HTR-8/SVneo (cell line): ENCODE measurements around the gene PDLIM1.

Source experiments
- DNase-seq: peaks from one replicate; pipeline ENCODE4 v3.0.0; 2011; ENCODE audit warnings: low spot score, mixed read lengths; ENCODE audit not compliant: insufficient read length
- FAIRE-seq: peaks from 2 replicates; lab custom pipeline; 2011; peaks lifted over from hg19 to GRCh38; lab: Jason Lieb, UNC

Gene PDLIM1

GRCh38 chr10:95291365-95292039 lies 699 bp upstream of the PDLIM1 start:
- FAIRE-seq (no peak), DNase-seq (no peak)

DNA sequence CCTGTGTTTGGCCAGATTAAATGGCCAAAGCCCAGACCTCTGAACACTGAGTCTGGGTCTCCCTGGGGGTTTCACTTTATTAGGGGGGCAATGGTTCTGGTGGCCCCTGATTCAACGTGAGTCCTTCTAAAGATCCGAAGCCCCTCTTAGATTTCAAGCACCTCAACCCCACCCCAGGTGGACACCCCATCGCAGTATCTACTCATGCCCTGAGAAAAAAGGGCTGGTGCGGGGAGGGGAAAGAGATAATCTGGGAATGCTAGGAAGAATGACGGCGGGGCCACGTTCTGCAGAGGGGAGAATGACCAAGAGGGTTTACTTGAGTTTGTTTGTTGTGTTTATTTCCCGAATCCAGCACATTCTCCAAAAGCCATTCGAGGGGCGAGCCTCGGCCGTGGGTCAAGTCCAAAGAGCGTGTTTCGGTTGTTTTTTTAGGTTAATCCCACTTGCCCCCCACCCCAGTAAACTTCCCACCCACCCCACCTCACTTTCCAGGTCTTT lies 832 bp downstream of the PDLIM1 start:
- DNase-seq = no peak
- FAIRE-seq = no peak

DNA sequence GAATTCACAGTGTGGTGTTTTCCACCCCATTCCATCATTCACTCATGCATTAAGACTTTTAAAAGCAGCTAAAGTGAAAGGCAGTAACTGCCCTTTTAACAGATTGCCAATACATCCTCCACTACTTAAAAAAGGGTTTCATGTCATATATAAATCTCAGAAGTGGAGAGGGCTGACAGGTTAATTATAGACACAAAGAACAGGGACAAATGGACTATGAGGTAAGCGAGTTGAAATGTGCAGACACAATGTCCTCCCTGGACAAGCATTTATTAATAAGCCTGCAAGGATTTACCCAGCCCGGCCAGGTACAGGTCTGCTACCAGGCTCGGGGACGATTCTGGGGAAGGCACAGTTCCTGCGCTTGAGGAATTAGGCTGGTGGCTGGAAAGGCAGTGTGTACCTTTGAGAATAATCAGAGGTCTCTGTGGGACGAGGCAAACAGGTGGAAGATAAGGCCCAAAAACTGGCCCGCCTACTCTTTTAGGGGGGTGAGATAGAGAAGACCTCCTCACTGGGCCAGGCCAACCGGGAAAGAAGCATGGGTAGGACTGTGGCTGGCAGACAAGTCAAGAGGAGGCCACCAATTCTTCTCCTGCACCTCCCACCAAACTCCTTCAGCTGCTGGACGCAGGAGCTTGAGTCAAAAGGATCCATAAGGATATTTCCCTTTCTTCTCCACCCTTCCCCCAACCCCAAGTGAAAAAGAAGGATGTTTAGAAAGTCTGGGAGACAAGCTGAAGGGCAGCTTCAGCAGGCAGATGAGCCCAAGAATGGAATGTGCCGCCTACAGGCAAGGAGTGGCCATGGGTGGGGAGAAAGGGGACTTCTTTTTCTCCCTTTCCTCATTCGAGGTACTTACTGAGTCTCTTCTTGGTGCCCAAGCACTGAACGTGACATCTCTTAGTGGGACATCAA lies 1.5 kb downstream of the PDLIM1 start:
- FAIRE-seq (peak; percentile 9), DNase-seq (peak; percentile 59)

GRCh38 chr10:95288303-95288702 lies 2.5 kb downstream of the PDLIM1 start:
- DNase-seq = no peak
- FAIRE-seq = no peak

DNA sequence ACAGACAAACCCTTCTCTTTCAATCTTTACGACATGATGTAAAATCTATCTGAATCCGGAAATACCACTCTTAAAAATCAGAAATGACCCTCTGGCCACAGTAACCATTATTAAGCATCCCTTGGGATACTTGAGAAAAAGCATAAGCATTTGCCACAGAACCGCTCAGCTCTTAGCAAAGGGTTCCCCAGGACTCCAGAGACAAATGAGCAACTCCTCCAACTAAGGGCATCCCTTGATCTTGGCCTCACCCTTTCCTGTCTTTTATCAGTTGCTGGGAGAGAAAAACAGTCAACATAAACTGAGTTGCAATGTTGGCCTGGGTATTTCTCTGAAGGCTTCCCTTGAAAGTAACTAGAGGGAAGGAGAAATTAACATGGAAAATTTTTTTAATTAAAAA lies 3.5 kb downstream of the PDLIM1 start:
- no peak for FAIRE-seq
- no peak for DNase-seq

DNA sequence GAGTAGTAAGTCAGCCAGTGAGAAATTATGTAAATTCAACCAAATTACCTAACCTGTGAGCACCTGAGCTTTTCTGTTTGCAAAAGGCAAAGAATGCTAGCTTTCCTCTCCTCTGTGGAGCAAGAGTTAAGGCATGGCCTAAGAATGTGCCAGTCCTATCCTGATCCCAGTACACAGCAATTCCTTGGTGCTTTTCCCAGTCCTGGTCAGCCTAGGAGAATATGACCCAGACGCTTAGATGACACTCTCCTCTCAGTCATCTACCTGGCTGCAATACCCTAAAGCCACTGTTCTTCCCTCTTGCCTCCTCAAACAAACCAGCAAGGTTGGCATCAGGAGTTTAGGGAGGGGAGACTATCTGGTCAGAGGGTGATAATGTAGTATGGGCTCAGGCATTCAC lies 4.1 kb downstream of the PDLIM1 start:
- FAIRE-seq (no peak), DNase-seq (no peak)

- no peak for FAIRE-seq
- DNase-seq = no peak
Observed at GRCh38 chr10:95285556-95285955, 5.2 kb downstream of the PDLIM1 start.

- FAIRE-seq = no peak
- no peak for DNase-seq
Observed at GRCh38 chr10:95284807-95285206, 6.0 kb downstream of the PDLIM1 start.

- FAIRE-seq (no peak), DNase-seq (no peak)
Observed at GRCh38 chr10:95282107-95282506, 8.7 kb downstream of the PDLIM1 start.

GRCh38 chr10:95281206-95281605 lies 9.6 kb downstream of the PDLIM1 start:
- DNase-seq (no peak), FAIRE-seq (no peak)

GRCh38 chr10:95280637-95281036 lies 10.2 kb downstream of the PDLIM1 start:
- FAIRE-seq (no peak), DNase-seq (no peak)

- DNase-seq (no peak), FAIRE-seq (no peak)
Observed at GRCh38 chr10:95279042-95279820, 11.6 kb downstream of the PDLIM1 start.

- no peak for FAIRE-seq
Observed at GRCh38 chr10:95278061-95278988, 12.5 kb downstream of the PDLIM1 start.

GRCh38 chr10:95277614-95278013 lies 13.2 kb downstream of the PDLIM1 start:
- DNase-seq (no peak), FAIRE-seq (no peak)

More at GRCh38 chr10:95278061-95278988, 12.5 kb downstream of the PDLIM1 start:
- DNase-seq = no peak

GRCh38 chr10:95277201-95277570 lies 13.6 kb downstream of the PDLIM1 start:
- DNase-seq = no peak

GRCh38 chr10:95276367-95277200 lies 14.2 kb downstream of the PDLIM1 start:
- FAIRE-seq (no peak), DNase-seq (no peak)

More at GRCh38 chr10:95277201-95277570, 13.6 kb downstream of the PDLIM1 start:
- FAIRE-seq = no peak

GRCh38 chr10:95275726-95276366 lies 15.0 kb downstream of the PDLIM1 start:
- no peak for DNase-seq

More at GRCh38 chr10:95275726-95276366, 15.0 kb downstream of the PDLIM1 start:
- FAIRE-seq = no peak
